NCI-H146 treated with DMSO at 0.1 percent for 48 hours (cell line): ENCODE measurements around the gene ATF1.
"Not testable (repeated sequence)": the region's sequence is repeated elsewhere in the genome, so short reads cannot be mapped to it uniquely, and the experiment has no call there.

ENCODE experiments used
- DNase-seq: peaks from one replicate; lab custom pipeline; 2025; ENCODE audit not compliant: unreplicated experiment; lab: John Stamatoyannopoulos, UW

The ATF1 gene

DNA sequence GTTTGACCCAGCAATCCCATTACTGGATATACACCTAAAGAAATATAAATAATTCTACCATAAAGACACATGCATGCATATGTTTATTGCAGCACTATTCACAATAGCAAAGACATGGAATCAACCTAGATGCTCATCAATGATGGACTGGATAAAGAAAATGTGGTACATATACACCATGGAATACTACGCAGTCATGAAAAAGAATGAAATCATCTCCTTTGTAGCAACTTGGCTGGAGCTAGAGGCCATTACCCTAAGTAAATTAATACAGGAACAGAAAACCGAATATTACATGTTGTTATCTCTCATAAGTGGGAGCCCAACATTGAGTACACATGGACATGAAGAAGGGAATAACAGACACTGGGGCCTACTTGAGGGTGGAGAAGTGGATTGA is 91.8 kb downstream of the ATF1 start:
- not testable (repeated sequence) for DNase-seq

DNA sequence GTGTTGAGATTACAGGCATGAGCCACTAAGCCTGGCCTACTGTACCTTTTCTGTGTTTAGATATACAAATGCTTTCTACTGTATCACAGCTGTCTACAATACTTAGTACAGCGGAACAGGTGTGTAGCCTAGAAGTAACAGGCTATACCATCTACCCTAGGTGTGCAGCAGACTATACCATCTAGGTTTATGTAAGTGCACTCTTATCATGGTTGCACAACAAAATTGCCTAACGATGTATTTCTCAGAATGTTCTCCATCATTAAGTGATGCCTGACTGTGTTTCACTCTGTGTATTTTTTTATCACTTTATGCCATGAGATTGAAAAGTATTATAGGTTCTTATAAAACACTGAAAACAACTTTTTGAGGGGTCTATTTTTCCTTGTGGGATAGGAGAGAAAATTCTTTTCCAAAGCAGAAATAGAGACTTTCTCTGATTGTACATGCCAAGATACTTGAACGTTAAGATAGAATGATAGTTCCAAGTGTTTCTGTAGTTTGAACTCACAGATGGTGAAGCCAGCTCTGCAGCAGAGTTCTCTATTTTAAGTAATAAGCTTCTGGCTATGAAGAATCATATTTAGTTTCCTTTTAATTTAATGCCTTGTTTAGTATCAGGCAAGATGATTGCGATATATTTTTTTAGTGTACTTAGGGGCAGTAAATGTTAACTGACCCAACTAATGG is 95.9 kb downstream of the ATF1 start:
- DNase-seq: no peak

DNA sequence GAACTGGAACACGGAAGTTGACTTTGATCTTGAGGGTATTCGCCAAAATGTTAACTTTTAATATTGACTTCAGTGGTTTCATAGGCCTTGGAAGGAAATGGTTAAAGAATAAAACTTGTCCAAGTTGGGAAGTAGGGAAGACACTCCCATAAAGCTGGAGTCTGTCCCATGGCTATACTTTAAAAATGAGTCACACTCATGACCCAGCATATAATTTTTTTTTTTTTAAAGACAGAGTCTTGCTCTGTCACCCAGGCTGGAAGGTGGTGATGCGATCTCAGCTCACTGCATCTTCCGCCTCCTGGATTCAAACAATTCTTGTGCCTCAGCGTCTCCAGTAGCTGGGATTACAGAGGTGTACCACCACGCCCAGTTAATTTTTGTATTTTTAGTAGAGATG is 98.4 kb downstream of the ATF1 start:
- DNase-seq: no peak

DNA sequence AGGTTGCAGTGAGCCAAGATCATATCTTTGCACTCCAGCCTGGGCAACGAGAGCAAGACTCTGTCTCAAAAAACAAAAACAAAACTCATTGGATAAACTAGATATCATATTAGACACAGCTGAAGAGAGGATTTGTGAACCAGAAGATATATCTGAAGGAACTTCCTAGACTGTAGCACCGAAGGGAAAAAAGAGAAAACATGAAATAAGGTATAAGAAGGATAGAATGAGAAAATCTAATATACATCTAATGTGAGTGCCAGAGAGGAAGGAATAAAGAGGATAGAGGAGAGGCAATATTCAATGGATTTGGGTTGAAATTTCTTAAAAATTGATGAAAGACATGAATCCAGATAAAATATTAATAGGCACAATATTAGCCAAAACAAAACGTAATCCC is 101.4 kb downstream of the ATF1 start:
- no peak for DNase-seq

DNA sequence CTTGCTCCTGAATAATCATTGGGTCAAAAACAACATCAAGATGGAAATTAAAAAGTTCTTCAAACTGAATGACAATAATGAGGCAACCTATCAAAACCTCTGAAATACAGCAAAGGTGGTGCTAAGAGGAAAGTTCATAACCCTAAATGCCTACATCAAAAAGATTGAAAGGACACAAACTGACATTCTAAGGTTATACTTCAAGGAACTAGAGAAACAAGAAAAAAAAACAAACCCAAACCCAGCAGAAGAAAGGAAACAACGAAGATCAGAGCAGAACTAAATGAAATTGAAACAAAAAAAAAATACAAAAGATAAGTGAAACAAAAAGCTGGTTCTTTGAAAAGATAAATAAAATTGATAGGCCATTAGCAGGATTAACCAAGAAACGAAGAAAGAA is 105.0 kb downstream of the ATF1 start:
- DNase-seq: not testable (repeated sequence)
